Endothelial cell of umbilical vein (primary cell): ENCODE measurements around the gene NFIA. TPM values are rescaled to one million over a fixed set of nuclear protein-coding genes. Genes with fewer than 3 reads are reported as not detected.

Source experiments
- BruUV-seq: library from RNA; stranded (reverse); fragments of 400-500 nt; replicated peaks from 2 replicates; lab custom pipeline; 2021; lab: Mats Ljungman, UMichigan
- CTCF ChIA-PET: fragments of 300-600, 350-600 bp; sonication (Branson Sonifier 250); formaldehyde crosslinking; loops from one replicate; lab custom pipeline; 2021; ENCODE audit warnings: antibody characterized with exemption, inconsistent platforms; lab: Charles Lee
- POLR2A ChIA-PET: fragments of 300-600, 350-600 bp; sonication (Branson Sonifier 250); formaldehyde crosslinking; loops from one replicate; lab custom pipeline; 2021; ENCODE audit warnings: antibody characterized with exemption, inconsistent platforms; lab: Charles Lee
- DNase-seq: peaks from one replicate; pipeline ENCODE4 v3.0.0-alpha.2; 2011; ENCODE audit warnings: low read depth, low spot score
- FAIRE-seq: peaks from 2 replicates; lab custom pipeline; 2011; peaks lifted over from hg19 to GRCh38; lab: Jason Lieb, UNC
- H2AFZ ChIP-seq: 2 replicates; pipeline ENCODE4 v1.6.0; 2012; ENCODE audit warnings: low read depth, low read length, control low read depth, inconsistent platforms
- H3K27ac ChIP-seq: 2 replicates; pipeline ENCODE4 v1.5.1; 2011; ENCODE audit warnings: low read depth, mild to moderate bottlenecking, control low read depth, low read length, moderate library complexity; ENCODE audit not compliant: insufficient read depth
- H3K27me3 ChIP-seq, 2 experiments: 2 replicates each; pipeline versions ENCODE4 v1.6.0 to v1.6.1; 2011; ENCODE audit warnings: low read length in 2 of 2, mixed read lengths in 1 of 2; ENCODE audit not compliant: control insufficient read depth in 2 of 2, insufficient read depth in 2 of 2
- H3K36me3 ChIP-seq, 2 experiments: 2 replicates in 1 of 2; 3 replicates in 1 of 2; pipeline ENCODE4 v1.5.1; 2011; ENCODE audit warnings: low read length in 2 of 2, mild to moderate bottlenecking in 1 of 2, moderate library complexity in 1 of 2; ENCODE audit not compliant: control insufficient read depth in 2 of 2, insufficient read depth in 2 of 2; ENCODE audit errors: extremely low read depth in 1 of 2
- H3K4me1 ChIP-seq: 3 replicates; pipeline ENCODE4 v1.5.1; 2011; ENCODE audit warnings: mild to moderate bottlenecking, low read length; ENCODE audit not compliant: control insufficient read depth, insufficient read depth; ENCODE audit errors: extremely low read depth
- H3K4me2 ChIP-seq: 2 replicates; pipeline ENCODE4 v1.6.1; 2011; ENCODE audit warnings: low read length, control low read depth, mixed read lengths; ENCODE audit not compliant: insufficient read depth
- H3K4me3 ChIP-seq, 3 experiments: fragments of 200-600 bp in 1 of 3; sonication (generic), shearing (Covaris generic) in 1 of 3; replicated peaks in 1 of 3; 2 replicates each; pipeline ENCODE4 v1.5.1; 2011 to 2016; ENCODE audit warnings: control low read depth in 3 of 3, low read length in 3 of 3, mild to moderate bottlenecking in 2 of 3, inconsistent platforms in 1 of 3, low read depth in 1 of 3, moderate library complexity in 1 of 3; ENCODE audit not compliant: insufficient read depth in 1 of 3
- H3K79me2 ChIP-seq: 2 replicates; pipeline ENCODE4 v1.6.0; 2012; ENCODE audit warnings: low read length, inconsistent platforms; ENCODE audit not compliant: control insufficient read depth, insufficient read depth
- H3K9ac ChIP-seq: replicated peaks from 2 replicates; pipeline ENCODE3; 2011; ENCODE audit warnings: low read length, control low read depth; ENCODE audit not compliant: insufficient read depth; ENCODE audit errors: extremely low read depth
- H3K9me1 ChIP-seq: replicated peaks from 3 replicates; pipeline ENCODE4 v1.6.0; 2011; ENCODE audit warnings: mild to moderate bottlenecking, low read length; ENCODE audit not compliant: control insufficient read depth, insufficient read depth; ENCODE audit errors: extremely low read depth
- H3K9me3 ChIP-seq: replicated peaks from 2 replicates; pipeline ENCODE4 v1.5.1; 2012; ENCODE audit warnings: low read length, inconsistent platforms; ENCODE audit not compliant: control insufficient read depth, insufficient read depth
- H4K20me1 ChIP-seq: replicated peaks from 2 replicates; pipeline ENCODE3; 2011; ENCODE audit warnings: mild to moderate bottlenecking, low read length; ENCODE audit not compliant: control insufficient read depth, insufficient read depth; ENCODE audit errors: extremely low read depth
- EZH2 ChIP-seq: IDR thresholded peaks from 2 replicates; pipeline ENCODE4 v1.6.1; 2012; ENCODE audit warnings: borderline replicate concordance, low read depth, mild to moderate bottlenecking, moderate library complexity, low read length, inconsistent platforms; ENCODE audit not compliant: severe bottlenecking
- FOS ChIP-seq: IDR thresholded peaks from 2 replicates; pipeline ENCODE4 v1.6.1; 2011; ENCODE audit warnings: mild to moderate bottlenecking, low read length, moderate library complexity, borderline replicate concordance; ENCODE audit not compliant: insufficient read depth
- GATA2 ChIP-seq: IDR thresholded peaks from 2 replicates; pipeline ENCODE4 v1.7.0; 2011; ENCODE audit warnings: low read depth, mild to moderate bottlenecking, moderate library complexity, mixed read lengths, low read length; ENCODE audit not compliant: insufficient read length, insufficient read depth
- JUN ChIP-seq: IDR thresholded peaks from 2 replicates; pipeline ENCODE4 v1.6.1; 2011; ENCODE audit warnings: borderline replicate concordance, low read depth; ENCODE audit not compliant: insufficient read length, insufficient read depth
- MYC ChIP-seq: IDR thresholded peaks from one replicate; pipeline ENCODE4 v1.6.1; 2011; ENCODE audit warnings: mild to moderate bottlenecking, low read depth, low read length
- POLR2A ChIP-seq: IDR thresholded peaks from 2 replicates; pipeline ENCODE4 v1.6.1; 2012; ENCODE audit warnings: low read depth, mild to moderate bottlenecking, control low read depth, low read length
- POLR2AphosphoS5 ChIP-seq: IDR thresholded peaks from 2 replicates; pipeline ENCODE4 v1.6.1; 2012; ENCODE audit warnings: low read depth, mild to moderate bottlenecking, control low read depth, low read length, moderate library complexity; ENCODE audit not compliant: insufficient read depth
- dilution Hi-C: fragments of 300-500 bp; cut with MboI; formaldehyde crosslinking; loops from one replicate; pipeline ENCODE4 v1.15.0; 2019; ENCODE audit warnings: low sequenced_read_pairs; ENCODE audit not compliant: extremely low pct_ligation_motif_present
- intact Hi-C: fragments of 100-400 bp; cut with micrococcal nuclease; formaldehyde crosslinking; loops from one replicate; pipeline ENCODE4 v1.10.0; 2022
- polyA plus RNA-seq, 4 experiments: library from polyadenylated mRNA; depleted of rRNA in 3 of 4; stranded (reverse) in 3 of 4; unstranded in 1 of 4; fragments of >200 nt; gene quantifications; 2 replicates each; pipeline versions ENCODE4 v1.2.1 to v1.2.3, GENCODE V29; 2011 to 2012; ENCODE audit warnings: missing spikeins in 1 of 4
- total RNA-seq: library from RNA; stranded (reverse); gene quantifications from 2 replicates; pipeline ENCODE4 v1.2.3, GENCODE V29; 2021
- TF ChIP-seq, protein P1 (sequence below), 2 donors: IDR thresholded peaks; 1 replicate in 1 of 2; 2 replicates in 1 of 2; pipeline ENCODE4 v1.5.1; 2011; ENCODE audit warnings: low read length in 2 of 2, mild to moderate bottlenecking in 2 of 2, moderate library complexity in 2 of 2, control low read depth in 1 of 2, inconsistent platforms in 1 of 2, low read depth in 1 of 2; ENCODE audit not compliant: insufficient read depth in 1 of 2; ENCODE audit errors: extremely low read depth in 1 of 2
- TF ChIP-seq, protein P2 (sequence below): IDR thresholded peaks from 2 replicates; pipeline ENCODE4 v1.6.1; 2011; ENCODE audit not compliant: insufficient read depth, insufficient read length

NFIA gene
- total and polyA plus RNA-seq, 2 donors (not counting 3 experiments of a cell fraction or from before 2014, with no cell fraction given): 25.5 to 47.0 TPM

DNA sequence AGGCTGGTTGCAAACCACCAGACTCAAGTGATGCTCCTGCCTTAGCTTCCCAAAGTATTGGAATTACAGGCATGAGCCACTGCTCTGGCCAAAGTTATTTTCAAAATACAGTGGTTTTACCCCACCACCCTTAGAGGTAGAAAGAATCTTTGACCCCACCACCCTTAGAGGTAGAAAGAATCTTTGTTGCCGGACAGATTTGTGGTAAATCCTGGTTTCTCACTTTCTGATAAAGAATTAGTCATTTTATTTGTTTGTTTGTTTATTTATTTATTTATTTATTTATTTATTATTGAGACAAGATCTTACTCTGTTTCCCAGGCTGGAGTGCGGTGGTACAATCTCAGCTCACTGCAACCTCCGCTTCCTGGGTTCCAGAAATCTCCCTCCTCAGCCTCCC is 55.9 kb downstream of the NFIA start:
- peak; percentile 63 for FAIRE-seq
- CTCF ChIA-PET: interaction anchor here (0.9 kb wide), 1 partner anchor 10 kb away, joined by 3 read pairs; no protein-coding TSS in a partner anchor

More for the DNA sequence above, 55.9 kb downstream of the NFIA start:
- H3K27ac ChIP-seq: no peak overlapping the region
- no peak overlapping the region for H3K9ac ChIP-seq
- no TSS peak for BruUV-seq
- POLR2A ChIA-PET: no interaction called here
- H3K4me2 ChIP-seq: no peak overlapping the region
- H3K9me3 ChIP-seq: no peaks in the 10 kb centered on the region
- no peak for DNase-seq
- H3K4me1 ChIP-seq: peaks cover 35% of the 10 kb centered on the region
- H3K79me2 ChIP-seq: peaks cover 15% of the 10 kb centered on the region
- no peaks in the 10 kb centered on the region for H3K36me3 ChIP-seq
- intact Hi-C loops: no loop called here
- H3K27me3 ChIP-seq: no peaks in the 10 kb centered on the region
- no peaks in the 10 kb centered on the region for H3K9me1 ChIP-seq
- no peaks in the 10 kb centered on the region for H4K20me1 ChIP-seq
- H3K4me3 ChIP-seq: no peak overlapping the region
- dilution Hi-C loops: no loop called here
- no peak overlapping the region for H2AFZ ChIP-seq
- no peak for TF ChIP-seq FOS
- TF ChIP-seq POLR2A: no peak
- TF ChIP-seq POLR2AphosphoS5: no peak
- TF ChIP-seq JUN: no peak
- TF ChIP-seq, protein P1, sequence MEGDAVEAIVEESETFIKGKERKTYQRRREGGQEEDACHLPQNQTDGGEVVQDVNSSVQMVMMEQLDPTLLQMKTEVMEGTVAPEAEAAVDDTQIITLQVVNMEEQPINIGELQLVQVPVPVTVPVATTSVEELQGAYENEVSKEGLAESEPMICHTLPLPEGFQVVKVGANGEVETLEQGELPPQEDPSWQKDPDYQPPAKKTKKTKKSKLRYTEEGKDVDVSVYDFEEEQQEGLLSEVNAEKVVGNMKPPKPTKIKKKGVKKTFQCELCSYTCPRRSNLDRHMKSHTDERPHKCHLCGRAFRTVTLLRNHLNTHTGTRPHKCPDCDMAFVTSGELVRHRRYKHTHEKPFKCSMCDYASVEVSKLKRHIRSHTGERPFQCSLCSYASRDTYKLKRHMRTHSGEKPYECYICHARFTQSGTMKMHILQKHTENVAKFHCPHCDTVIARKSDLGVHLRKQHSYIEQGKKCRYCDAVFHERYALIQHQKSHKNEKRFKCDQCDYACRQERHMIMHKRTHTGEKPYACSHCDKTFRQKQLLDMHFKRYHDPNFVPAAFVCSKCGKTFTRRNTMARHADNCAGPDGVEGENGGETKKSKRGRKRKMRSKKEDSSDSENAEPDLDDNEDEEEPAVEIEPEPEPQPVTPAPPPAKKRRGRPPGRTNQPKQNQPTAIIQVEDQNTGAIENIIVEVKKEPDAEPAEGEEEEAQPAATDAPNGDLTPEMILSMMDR (IDR thresholded peaks at IDR 0.05; ENCODE audit: extremely low read depth in 1 of 2, insufficient read depth in 1 of 2, low read depth in 1 of 2, low read length in 2 of 2): no peak
- TF ChIP-seq, protein P2, sequence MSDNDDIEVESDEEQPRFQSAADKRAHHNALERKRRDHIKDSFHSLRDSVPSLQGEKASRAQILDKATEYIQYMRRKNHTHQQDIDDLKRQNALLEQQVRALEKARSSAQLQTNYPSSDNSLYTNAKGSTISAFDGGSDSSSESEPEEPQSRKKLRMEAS: no peak
- TF ChIP-seq GATA2: no peak
- no peak for TF ChIP-seq EZH2
- no peak for TF ChIP-seq MYC
